Activated CD4-positive, alpha-beta T cell treated with anti-CD3 and anti-CD28 coated beads, Interleukin-2, amount 50 U/mL, for 48 hours (primary cell): ENCODE data around the gene FIGNL1.

Experiments
- DNase-seq, 2 experiments: peaks; one replicate each; pipeline ENCODE4 v3.0.0-alpha.2; 2020

FIGNL1 gene

GRCh38 chr7:50449881-50450589 lies at the start of gene FIGNL1:
TSS of gene FIGNL1 (minus strand) at chr7:50450350. CDS start at chr7:50447287, 3,063 bp downstream.
- DNase-seq: peak; percentile 83 to 86

GRCh38 chr7:50499092-50499491 lies 48.9 kb upstream of the FIGNL1 start:
- no peak for DNase-seq

DNA sequence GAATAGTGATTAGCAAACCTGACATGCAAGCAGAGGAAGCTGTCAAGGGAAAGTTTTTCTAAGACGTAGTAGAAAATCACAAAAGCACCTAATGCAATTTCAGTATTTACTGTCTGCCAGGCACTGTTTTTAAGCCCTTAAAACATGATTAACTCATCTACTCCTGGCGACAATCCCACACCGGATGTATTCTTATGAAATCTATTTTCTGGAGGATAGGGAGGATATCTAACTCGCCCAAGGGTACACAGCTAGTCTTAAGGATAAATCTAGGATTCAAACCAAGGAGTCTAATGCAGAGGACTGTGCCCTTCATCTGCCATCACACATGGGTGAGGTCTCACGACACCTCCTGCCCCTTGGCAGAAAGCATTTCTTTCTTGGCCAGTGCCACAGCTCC lies 47.8 kb upstream of the FIGNL1 start:
- no peak for DNase-seq

DNA sequence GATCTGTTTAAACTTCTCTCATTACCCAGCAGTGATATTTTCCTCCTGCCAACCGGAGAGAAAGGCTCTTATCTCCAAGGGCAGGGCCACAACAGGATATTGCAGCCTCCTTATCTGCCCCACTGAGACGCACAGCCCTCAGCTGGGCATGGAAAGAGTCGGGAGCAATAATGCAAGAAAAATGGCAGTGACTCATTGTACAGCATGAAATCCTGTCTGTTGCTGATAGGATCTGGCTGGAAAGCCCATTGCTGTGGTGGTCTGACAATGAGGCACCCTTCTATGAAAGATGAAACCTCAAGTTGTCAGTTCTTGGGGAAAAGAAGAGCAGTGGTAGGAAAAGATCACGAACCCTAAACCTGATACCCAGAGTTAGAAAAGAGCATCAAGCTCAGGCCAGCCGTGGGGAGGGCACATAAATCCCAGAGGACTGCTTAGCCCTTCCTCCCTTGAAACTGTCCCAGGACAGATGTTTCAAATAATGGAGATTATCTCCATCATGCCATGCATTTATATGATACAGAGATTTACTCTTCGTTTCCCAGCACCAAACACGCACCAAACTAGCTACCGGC lies 47.0 kb upstream of the FIGNL1 start:
- no peak for DNase-seq

GRCh38 chr7:50496569-50496968 lies 46.4 kb upstream of the FIGNL1 start:
- no peak for DNase-seq

DNA sequence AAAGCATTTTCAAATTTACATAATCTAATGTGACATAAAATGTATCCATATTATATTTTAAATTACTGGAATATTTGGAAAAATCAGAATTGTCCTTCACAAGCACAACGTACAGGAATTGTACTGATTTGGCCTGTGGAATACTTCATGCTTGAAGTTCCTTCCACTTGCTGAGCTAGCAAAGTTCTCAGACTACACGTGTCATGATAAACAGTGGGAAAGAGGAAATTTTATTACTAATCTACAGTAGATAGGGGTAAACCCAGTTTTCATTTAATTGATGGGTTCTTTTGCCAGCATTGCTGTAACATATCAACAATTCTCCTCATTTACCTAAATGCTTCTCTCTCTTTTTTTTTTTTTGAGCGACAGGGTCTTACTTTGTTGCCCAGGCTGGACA lies 45.6 kb upstream of the FIGNL1 start:
- no peak for DNase-seq

GRCh38 chr7:50492770-50493519 lies 42.8 kb upstream of the FIGNL1 start:
- DNase-seq: no peak

- no peak for DNase-seq
These were observed 41.8 kb upstream of the FIGNL1 start for GRCh38 chr7:50491943-50492342.

- no peak for DNase-seq
These were observed 41.1 kb upstream of the FIGNL1 start for GRCh38 chr7:50491209-50491608.

GRCh38 chr7:50488379-50488778 lies 38.2 kb upstream of the FIGNL1 start:
- no peak for DNase-seq

GRCh38 chr7:50486512-50486911 lies 36.4 kb upstream of the FIGNL1 start:
- DNase-seq: no peak

- DNase-seq: no peak
These were observed 31.7 kb upstream of the FIGNL1 start for GRCh38 chr7:50481867-50482266.

- no peak for DNase-seq
These were observed 30.6 kb upstream of the FIGNL1 start for GRCh38 chr7:50480797-50481196.

- no peak for DNase-seq
These were observed 29.8 kb upstream of the FIGNL1 start for GRCh38 chr7:50479743-50480517.

DNA sequence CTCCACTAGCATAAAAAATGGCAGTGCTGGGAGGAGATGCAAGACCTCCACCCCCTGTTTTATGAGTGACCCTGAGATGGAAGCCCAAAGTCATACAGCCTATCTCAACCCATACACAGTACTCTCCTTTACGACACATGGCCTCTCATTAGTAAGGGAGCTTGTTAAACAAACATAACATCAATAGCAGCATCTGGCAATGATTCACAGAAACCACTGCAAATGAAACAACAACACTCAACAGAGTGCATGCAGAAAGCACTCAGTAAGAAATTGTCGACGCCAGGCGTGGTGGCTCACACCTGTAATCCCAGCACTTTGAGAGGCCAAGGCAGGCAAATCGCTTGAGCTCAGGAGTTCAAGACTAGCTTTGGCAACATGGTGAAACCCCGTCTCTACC lies 27.5 kb upstream of the FIGNL1 start:
- no peak for DNase-seq

DNA sequence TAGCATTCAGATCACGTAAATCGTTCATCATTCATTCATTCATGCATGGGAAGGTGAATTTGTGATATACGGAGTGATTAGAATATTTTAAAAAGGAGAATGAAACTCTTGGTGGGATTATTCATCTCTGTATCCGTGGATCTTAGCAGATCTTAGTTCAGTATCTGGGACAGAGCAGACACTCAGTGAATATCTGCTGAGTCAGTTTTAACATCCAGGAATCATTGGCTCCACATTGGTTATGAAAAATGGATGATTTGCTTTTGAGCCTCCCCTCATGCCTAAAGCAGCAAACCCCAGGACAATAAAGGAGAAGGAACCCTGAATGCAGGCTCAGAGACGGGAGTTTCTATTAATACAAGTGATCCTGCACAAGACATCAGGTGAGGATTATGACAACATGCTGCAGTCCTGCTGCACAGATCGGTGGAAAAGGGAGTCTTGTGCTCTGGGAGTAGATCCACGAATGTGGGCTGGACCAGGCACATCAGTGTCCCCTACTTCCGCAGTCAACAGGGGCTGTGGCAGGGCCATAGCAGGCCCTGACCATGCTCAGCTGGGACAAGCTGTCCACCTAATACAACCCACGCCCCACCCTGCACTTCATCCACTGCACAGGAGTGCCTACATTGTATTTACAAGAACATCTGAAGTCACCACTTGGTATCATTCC lies 26.9 kb upstream of the FIGNL1 start:
- DNase-seq: no peak

DNA sequence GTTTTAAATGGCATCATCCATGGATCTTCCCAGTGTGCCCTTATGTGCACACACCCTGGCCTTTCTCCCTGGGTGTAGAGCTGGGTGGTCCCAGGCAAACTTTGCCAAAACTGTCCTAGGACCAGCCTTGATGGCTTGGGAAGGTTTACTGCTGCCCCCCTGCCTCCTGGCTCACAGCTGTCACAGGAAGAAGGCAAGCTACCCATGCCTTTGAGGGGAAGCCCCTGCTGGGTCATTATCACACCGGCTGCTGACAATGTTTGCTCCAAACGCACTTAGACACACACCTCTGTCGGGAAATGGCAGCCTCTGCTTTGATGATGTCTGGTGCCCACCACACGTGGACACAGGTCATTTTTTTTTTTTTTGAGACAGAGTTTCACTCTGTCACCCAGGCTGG lies 25.2 kb upstream of the FIGNL1 start:
- DNase-seq: peak in 1 of 2 experiments; percentile 18

- DNase-seq: no peak
These were observed 24.4 kb upstream of the FIGNL1 start for GRCh38 chr7:50474382-50475160.

- no peak for DNase-seq
These were observed 23.4 kb upstream of the FIGNL1 start for GRCh38 chr7:50473531-50473930.

- no peak for DNase-seq
These were observed 22.3 kb upstream of the FIGNL1 start for GRCh38 chr7:50472427-50472826.

- no peak for DNase-seq
These were observed 21.8 kb upstream of the FIGNL1 start for GRCh38 chr7:50471970-50472369.
